Measurements from ENCODE around the gene NF2. TPM values are rescaled to one million over a fixed set of nuclear protein-coding genes. Genes with fewer than 3 reads are reported as not detected.

NF2 gene
- total and polyA plus RNA-seq, 3 donors from 2014 or later, result 23.4 to 45.2 (median 32.5) TPM

GRCh38 chr22:29617922-29618629, 14.6 kb downstream of the NF2 start:
- H3K4me1 ChIP-seq, result no peaks in the 10 kb centered on the region
- intact Hi-C loops (cut with DNase I; ENCODE audit: low total_unique reads), result no loop called here
- no peaks in the 10 kb centered on the region for H3K36me3 ChIP-seq (ENCODE audit: low read depth, missing control alignments)
- 28 to 50% methylated on average over 2 of the region's 2 CpGs for WGBS, 2 donors
- no peak overlapping the region for H3K27ac ChIP-seq
- TF ChIP-seq, protein P1, sequence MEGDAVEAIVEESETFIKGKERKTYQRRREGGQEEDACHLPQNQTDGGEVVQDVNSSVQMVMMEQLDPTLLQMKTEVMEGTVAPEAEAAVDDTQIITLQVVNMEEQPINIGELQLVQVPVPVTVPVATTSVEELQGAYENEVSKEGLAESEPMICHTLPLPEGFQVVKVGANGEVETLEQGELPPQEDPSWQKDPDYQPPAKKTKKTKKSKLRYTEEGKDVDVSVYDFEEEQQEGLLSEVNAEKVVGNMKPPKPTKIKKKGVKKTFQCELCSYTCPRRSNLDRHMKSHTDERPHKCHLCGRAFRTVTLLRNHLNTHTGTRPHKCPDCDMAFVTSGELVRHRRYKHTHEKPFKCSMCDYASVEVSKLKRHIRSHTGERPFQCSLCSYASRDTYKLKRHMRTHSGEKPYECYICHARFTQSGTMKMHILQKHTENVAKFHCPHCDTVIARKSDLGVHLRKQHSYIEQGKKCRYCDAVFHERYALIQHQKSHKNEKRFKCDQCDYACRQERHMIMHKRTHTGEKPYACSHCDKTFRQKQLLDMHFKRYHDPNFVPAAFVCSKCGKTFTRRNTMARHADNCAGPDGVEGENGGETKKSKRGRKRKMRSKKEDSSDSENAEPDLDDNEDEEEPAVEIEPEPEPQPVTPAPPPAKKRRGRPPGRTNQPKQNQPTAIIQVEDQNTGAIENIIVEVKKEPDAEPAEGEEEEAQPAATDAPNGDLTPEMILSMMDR (IDR thresholded peaks at IDR 0.05), result no peak
- TF ChIP-seq POLR2A (IDR thresholded peaks at IDR 0.05), result no peak
- no peaks in the 10 kb centered on the region for H3K27me3 ChIP-seq
- H3K9me3 ChIP-seq, result no peaks in the 10 kb centered on the region
- no peak overlapping the region for H3K4me3 ChIP-seq
- no peak for DNase-seq

DNA sequence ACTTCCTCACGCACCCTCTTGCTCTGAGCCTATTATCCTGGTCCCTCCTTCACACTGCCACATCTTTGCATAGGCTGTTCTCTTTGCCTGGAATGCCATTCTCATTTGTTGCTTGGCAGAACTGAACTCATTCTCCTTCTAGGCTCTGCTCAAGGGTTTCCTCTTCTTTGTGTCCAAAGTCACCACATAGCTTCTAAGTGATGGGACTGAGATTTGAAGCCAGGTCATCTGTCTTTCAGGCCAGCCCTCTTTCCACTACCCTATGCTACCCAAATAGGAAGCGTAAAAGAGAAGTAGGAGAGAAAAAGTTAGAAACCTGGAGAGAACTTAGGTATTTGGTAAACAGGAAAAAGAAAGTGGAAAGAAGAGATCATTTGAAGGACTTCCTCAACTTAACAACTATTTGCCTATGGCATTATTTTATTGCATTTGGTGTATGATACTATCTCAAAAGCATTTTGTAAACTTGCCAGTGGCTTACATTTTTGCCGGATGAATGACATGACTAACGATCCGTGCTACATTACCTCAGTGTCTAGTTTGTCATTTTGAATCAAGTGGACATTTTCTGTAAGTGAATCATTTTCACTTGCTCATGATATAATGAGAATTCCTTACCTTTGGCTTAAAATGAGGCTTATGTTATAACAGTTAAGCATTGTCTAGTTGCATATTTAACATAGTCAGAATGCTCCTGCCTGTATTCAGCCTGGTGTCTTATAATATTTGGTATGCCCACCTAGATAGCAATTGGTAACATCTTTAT, 18.5 kb downstream of the NF2 start:
- Histone ChIP-seq H3K4me1 (peaks cover 9% of the 10 kb centered on the region), H3K4me3 (no peak overlapping the region), H3K27me3 (no peaks in the 10 kb centered on the region), H3K36me3 (ENCODE audit: low read depth, missing control alignments) (no peaks in the 10 kb centered on the region), H3K27ac (no peak overlapping the region), H3K9me3 (no peaks in the 10 kb centered on the region)
- no peak for TF ChIP-seq POLR2A (IDR thresholded peaks at IDR 0.05)
- TF ChIP-seq, protein P1 (IDR thresholded peaks at IDR 0.05), result no peak
- 68 to 73% methylated on average over 5 of the region's 5 CpGs for WGBS, 2 donors
- no peak for DNase-seq
- intact Hi-C loops (cut with DNase I; ENCODE audit: low total_unique reads), result no loop called here

GRCh38 chr22:29623059-29623458, 19.6 kb downstream of the NF2 start:
- Histone ChIP-seq H3K4me1 (peaks cover 9% of the 10 kb centered on the region), H3K36me3 (ENCODE audit: low read depth, missing control alignments) (no peaks in the 10 kb centered on the region), H3K9me3 (no peaks in the 10 kb centered on the region), H3K27me3 (no peaks in the 10 kb centered on the region), H3K4me3 (no peak overlapping the region), H3K27ac (no peak overlapping the region)
- TF ChIP-seq POLR2A (IDR thresholded peaks at IDR 0.05), result no peak
- TF ChIP-seq, protein P1 (IDR thresholded peaks at IDR 0.05), result no peak
- DNase-seq, result no peak
- WGBS, 2 donors, result 83 to 89% methylated on average over 6 of the region's 6 CpGs
- intact Hi-C loops (cut with DNase I; ENCODE audit: low total_unique reads), result no loop called here

DNA sequence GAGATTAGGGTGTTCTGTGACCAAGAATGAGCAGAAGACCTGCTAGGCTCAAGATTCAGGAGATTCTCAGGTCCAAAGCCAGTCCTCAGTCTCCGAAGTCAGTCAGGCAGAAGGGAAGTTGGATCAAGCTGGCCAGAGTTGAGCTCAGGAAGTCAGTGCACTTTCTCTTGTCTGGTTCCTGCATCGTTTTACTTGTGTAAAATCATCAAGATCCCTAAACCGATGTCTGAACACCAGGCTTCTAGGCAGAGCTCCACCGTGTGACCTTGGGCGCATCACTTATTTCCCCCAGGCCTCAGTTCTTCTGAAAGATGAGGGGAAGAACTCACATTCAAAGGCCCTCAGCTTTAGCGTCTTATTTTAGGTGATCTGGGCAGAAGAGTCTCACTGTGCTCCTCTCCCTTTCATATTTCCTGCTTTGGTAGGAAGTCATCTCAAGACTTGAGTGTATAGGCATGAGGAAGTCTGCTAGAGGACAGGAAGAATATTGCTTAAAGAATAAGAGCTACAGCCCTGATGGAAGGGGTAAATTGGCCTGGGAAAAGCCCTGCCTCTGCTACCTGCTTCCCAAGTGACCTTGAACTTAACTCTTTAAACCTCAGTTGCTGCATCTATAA, 20.2 kb downstream of the NF2 start:
- H3K4me1 ChIP-seq, result peaks cover 9% of the 10 kb centered on the region
- no peaks in the 10 kb centered on the region for H3K36me3 ChIP-seq (ENCODE audit: low read depth, missing control alignments)
- H3K27ac ChIP-seq, result no peak overlapping the region
- 68 to 71% methylated on average over 6 of the region's 6 CpGs for WGBS, 2 donors
- no peak overlapping the region for H3K4me3 ChIP-seq
- no peak for TF ChIP-seq POLR2A (IDR thresholded peaks at IDR 0.05)
- TF ChIP-seq, protein P1 (IDR thresholded peaks at IDR 0.05), result no peak
- H3K27me3 ChIP-seq, result no peaks in the 10 kb centered on the region
- H3K9me3 ChIP-seq, result no peaks in the 10 kb centered on the region
- DNase-seq, result no peak
- intact Hi-C loops (cut with DNase I; ENCODE audit: low total_unique reads), result no loop called here

Data from testis (tissue), 3 donors.